Body of pancreas (tissue), 4 donors: ENCODE measurements around the gene KIAA2012. TPM values are rescaled to one million over a fixed set of nuclear protein-coding genes. Genes with fewer than 3 reads are reported as not detected.

Experiments
- ATAC-seq: fragments of 150-250 bp; one replicate; pipeline ENCODE4 v1.9.1; 2016
- DNase-seq, 4 donors: peaks; one replicate each; pipeline ENCODE4 v3.0.0-alpha.2; 2019
- H3K27ac ChIP-seq, 4 donors: fragments of 200-600 bp; sonication (generic); 1 replicate in 3 of 4; 2 replicates in 1 of 4; pipeline versions ENCODE4 v1.5.1 to v1.6.1; 2016 to 2019; ENCODE audit warnings: mild to moderate bottlenecking in 1 of 4, mixed read lengths in 1 of 4, moderate library complexity in 1 of 4
- H3K27me3 ChIP-seq, 2 donors: fragments of 200-600 bp; sonication (generic); one replicate each; pipeline ENCODE4 v1.6.0; 2016; ENCODE audit warnings: mild to moderate bottlenecking in 1 of 2
- H3K36me3 ChIP-seq, 2 donors: fragments of 200-600 bp; sonication (generic); replicated peaks in 1 of 2; 2 replicates each; pipeline ENCODE4 v1.5.1; 2016; ENCODE audit warnings: low read depth in 2 of 2; ENCODE audit not compliant: insufficient read depth in 1 of 2
- H3K4me1 ChIP-seq: fragments of 200-600 bp; sonication (generic); one replicate; pipeline ENCODE4 v1.6.0; 2016
- H3K4me3 ChIP-seq, 2 donors: fragments of 200-600 bp; sonication (generic); 1 replicate in 1 of 2; 2 replicates in 1 of 2; pipeline ENCODE4 v1.5.1; 2016 to 2019
- H3K9me3 ChIP-seq, 3 donors: fragments of 200-600 bp; sonication (generic); 1 replicate in 2 of 3; 2 replicates in 1 of 3; pipeline ENCODE4 v1.5.1; 2016
- POLR2A ChIP-seq, 3 donors: fragments of 450-650 bp; IDR thresholded peaks; one replicate each; pipeline ENCODE4 v1.6.1; 2016; ENCODE audit warnings: antibody characterized with exemption in 3 of 3, mild to moderate bottlenecking in 2 of 3
- WGBS, 2 donors: methylation state at CpG; one replicate each; pipeline ENCODE4 v1.1.5; 2017; 5-methylcytosine and 5-hydroxymethylcytosine counted together
- intact Hi-C: fragments of 100-400 bp; cut with DNase I; formaldehyde crosslinking; loops from one replicate; pipeline ENCODE4 v1.15.1; 2023
- total RNA-seq, 2 donors: library from RNA; depleted of rRNA; stranded (reverse); fragments of >200 nt; gene quantifications; one replicate each; pipeline ENCODE4 v1.1.0, GENCODE V29; 2016
- TF ChIP-seq, protein P1 (sequence below), 7 experiments: fragments of 450-650 bp in 4 of 7; fragments of 200-600 bp in 3 of 7; sonication (generic) in 3 of 7; IDR thresholded peaks; one replicate each; pipeline ENCODE4 v1.5.1; 2016 to 2019; ENCODE audit warnings: antibody characterized with exemption in 7 of 7

KIAA2012 gene
- total RNA-seq, 2 donors from 2014 or later, result not detected

DNA sequence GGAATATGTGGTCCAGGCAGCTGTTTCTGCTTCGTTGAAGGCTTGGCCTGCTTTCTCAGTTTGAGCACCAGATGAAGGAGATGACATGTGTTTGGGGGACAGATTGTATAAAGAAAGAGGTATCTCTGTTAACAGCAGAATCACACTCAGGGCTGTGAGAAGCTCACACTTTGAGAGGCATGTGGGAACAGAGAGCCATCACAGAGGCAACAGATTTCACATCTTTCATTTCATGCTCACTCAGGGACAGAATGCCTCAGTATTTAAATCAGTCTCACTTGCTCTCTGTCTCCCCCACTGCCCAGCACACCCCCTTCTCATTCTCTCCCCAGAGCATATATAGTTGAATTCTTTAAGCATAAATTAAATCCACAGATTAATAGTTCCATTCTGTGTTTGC is 37.4 kb downstream of the KIAA2012 start:
- H3K36me3 ChIP-seq, result no peaks in the 10 kb centered on the region
- WGBS, 2 donors, result 38 to 50% methylated on average over 1 of the region's 1 CpG
- intact Hi-C loops, result no loop called here

DNA sequence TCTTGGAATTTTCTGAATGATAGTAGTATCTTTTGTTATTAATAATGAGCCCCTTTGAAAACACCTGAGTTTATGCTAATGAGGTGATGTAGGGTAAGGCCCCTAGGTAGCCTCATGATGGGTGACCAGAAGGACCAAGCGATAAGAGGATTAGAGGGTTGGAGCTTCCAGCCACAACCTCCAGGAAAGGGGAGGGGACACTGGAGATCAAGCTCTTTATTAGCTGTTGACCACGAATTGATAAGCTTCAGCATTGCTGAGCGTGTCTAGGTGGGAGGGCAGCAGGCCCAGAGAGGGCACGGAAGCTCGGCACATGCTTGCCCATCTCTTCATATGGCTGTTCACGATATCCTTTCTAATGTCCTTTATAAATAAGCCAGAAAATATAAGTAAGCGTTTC is 39.0 kb downstream of the KIAA2012 start:
- no peaks in the 10 kb centered on the region for H3K36me3 ChIP-seq
- 81 to 85% methylated on average over 7 of the region's 7 CpGs for WGBS, 2 donors
- no peaks in the 10 kb centered on the region for H3K4me1 ChIP-seq
- H3K4me3 ChIP-seq, result no peak overlapping the region
- DNase-seq (no peak), ATAC-seq (no peak)
- no peak overlapping the region for H3K27ac ChIP-seq
- intact Hi-C loops, result no loop called here
- H3K27me3 ChIP-seq, result no peaks in the 10 kb centered on the region
- TF ChIP-seq, protein P1, sequence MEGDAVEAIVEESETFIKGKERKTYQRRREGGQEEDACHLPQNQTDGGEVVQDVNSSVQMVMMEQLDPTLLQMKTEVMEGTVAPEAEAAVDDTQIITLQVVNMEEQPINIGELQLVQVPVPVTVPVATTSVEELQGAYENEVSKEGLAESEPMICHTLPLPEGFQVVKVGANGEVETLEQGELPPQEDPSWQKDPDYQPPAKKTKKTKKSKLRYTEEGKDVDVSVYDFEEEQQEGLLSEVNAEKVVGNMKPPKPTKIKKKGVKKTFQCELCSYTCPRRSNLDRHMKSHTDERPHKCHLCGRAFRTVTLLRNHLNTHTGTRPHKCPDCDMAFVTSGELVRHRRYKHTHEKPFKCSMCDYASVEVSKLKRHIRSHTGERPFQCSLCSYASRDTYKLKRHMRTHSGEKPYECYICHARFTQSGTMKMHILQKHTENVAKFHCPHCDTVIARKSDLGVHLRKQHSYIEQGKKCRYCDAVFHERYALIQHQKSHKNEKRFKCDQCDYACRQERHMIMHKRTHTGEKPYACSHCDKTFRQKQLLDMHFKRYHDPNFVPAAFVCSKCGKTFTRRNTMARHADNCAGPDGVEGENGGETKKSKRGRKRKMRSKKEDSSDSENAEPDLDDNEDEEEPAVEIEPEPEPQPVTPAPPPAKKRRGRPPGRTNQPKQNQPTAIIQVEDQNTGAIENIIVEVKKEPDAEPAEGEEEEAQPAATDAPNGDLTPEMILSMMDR (IDR thresholded peaks at IDR 0.05), result no peak
- TF ChIP-seq POLR2A (IDR thresholded peaks at IDR 0.05), result no peak
- no peaks in the 10 kb centered on the region for H3K9me3 ChIP-seq

More for the DNA sequence above, 37.4 kb downstream of the KIAA2012 start:
- H3K4me3 ChIP-seq, result no peak overlapping the region
- ATAC-seq (no peak), DNase-seq (no peak)
- TF ChIP-seq, protein P1 (IDR thresholded peaks at IDR 0.05), result no peak
- TF ChIP-seq POLR2A (IDR thresholded peaks at IDR 0.05), result no peak
- no peaks in the 10 kb centered on the region for H3K4me1 ChIP-seq
- H3K9me3 ChIP-seq, result no peaks in the 10 kb centered on the region
- no peaks in the 10 kb centered on the region for H3K27me3 ChIP-seq
- H3K27ac ChIP-seq, result no peak overlapping the region

DNA sequence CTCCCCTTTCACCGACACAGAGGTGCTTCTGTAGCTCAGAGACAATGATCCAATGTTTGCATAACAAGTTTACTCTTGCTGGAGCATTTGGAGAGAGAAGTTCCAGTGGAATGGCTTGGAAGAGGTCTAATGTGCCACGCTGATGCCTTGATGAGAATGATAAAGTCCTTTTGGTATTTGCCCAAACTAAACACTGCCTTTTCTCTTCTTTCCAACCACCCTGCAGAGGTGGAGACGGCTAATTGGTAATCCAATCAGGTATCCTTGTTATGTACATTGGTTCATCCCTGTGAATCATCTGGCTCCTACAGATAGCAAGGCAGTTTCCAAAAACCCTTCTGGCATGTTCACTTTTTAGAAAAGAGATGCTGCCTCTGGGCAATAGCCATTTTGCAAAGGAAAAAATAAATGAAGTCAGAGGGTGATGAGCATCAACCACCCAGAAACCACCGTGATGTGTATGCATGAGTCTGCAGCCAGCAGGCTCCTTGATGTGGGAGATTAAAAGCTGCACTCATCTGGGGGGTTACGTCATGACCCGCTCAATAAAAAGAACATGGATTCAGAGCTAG is 40.6 kb downstream of the KIAA2012 start:
- no peak for ATAC-seq
- 40 to 56% methylated on average over 6 of the region's 6 CpGs for WGBS, 2 donors
- DNase-seq, result no peak
- Histone ChIP-seq H3K4me3 (no peak overlapping the region), H3K36me3 (no peaks in the 10 kb centered on the region), H3K27me3 (no peaks in the 10 kb centered on the region), H3K4me1 (no peaks in the 10 kb centered on the region), H3K27ac (no peak overlapping the region), H3K9me3 (no peaks in the 10 kb centered on the region)
- intact Hi-C loops, result no loop called here
- TF ChIP-seq, protein P1 (IDR thresholded peaks at IDR 0.05), result no peak
- no peak for TF ChIP-seq POLR2A (IDR thresholded peaks at IDR 0.05)

DNA sequence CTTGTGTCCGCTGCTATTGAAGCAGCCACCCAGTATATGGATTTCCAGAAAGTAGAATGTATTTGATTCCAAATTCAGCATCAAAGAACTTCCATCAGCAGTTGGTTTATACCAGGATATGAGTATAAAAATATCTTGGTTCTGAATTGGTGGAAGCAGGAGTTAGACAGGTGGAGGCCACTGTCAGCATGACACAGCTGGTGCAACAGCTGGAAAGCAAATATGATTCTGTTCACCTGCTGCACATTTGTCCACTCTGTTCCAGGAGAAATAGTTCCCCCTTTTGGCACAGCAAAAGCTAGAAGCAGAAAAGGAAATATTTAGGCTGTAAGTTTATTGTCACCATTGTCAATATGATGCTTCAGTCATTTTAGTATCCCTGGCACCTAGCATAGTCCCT is 41.2 kb downstream of the KIAA2012 start:
- Histone ChIP-seq H3K4me1 (no peaks in the 10 kb centered on the region), H3K27ac (no peak overlapping the region), H3K4me3 (no peak overlapping the region), H3K9me3 (no peaks in the 10 kb centered on the region), H3K27me3 (no peaks in the 10 kb centered on the region), H3K36me3 (no peaks in the 10 kb centered on the region)
- intact Hi-C loops, result no loop called here
- DNase-seq, result no peak
- no peak for ATAC-seq
- no peak for TF ChIP-seq POLR2A (IDR thresholded peaks at IDR 0.05)
- TF ChIP-seq, protein P1 (IDR thresholded peaks at IDR 0.05), result no peak
- 88% methylated on average over 1 of the region's 1 CpG for WGBS, 2 donors

DNA sequence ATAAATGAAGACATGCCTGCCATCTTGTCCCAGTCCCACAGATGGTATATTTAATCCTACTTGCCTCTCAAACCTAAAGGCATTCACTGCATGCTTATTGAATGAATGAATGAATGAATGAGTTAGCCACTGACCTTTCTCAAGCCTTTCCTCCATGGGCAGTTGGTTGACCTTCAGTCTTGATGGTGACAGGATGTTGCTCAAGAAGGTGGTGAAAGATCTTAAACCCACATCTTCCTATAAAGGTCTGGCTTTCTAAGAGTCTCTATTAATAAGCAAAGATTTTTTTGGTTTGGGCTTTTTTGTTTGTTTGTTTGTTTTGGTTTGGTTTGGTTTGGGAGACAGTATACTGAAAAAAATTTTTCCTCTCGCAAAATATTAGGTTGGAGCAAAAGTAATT is 41.7 kb downstream of the KIAA2012 start:
- TF ChIP-seq POLR2A (IDR thresholded peaks at IDR 0.05), result no peak
- TF ChIP-seq, protein P1 (IDR thresholded peaks at IDR 0.05), result no peak
- ATAC-seq (no peak), DNase-seq (no peak)
- H3K9me3 ChIP-seq, result no peaks in the 10 kb centered on the region
- intact Hi-C loops, result no loop called here
- no peaks in the 10 kb centered on the region for H3K27me3 ChIP-seq
- H3K4me1 ChIP-seq, result no peaks in the 10 kb centered on the region
- no peak overlapping the region for H3K4me3 ChIP-seq
- WGBS, 2 donors, result 70 to 91% methylated on average over 1 of the region's 1 CpG
- no peak overlapping the region for H3K27ac ChIP-seq
- no peaks in the 10 kb centered on the region for H3K36me3 ChIP-seq
